ENCODE results near the gene RPL35.
"Not testable (repeated sequence)": the region's sequence is repeated elsewhere in the genome, so short reads cannot be mapped to it uniquely, and the experiment has no call there.

GRCh38 chr9:124838567-124839275, 23.0 kb downstream of the RPL35 start:
- not testable (repeated sequence) for TF ChIP-seq CTCF, POLR2A (IDR thresholded peaks at IDR 0.05)
